Loucy (cell line): ENCODE results near the gene SMG6.

Source experiments
- H2AFZ ChIP-seq: fragments of 200-600 bp; sonication (generic); 2 replicates; pipeline ENCODE4 v1.6.0; 2016; ENCODE audit warnings: antibody characterized with exemption, mild to moderate bottlenecking, low read length, moderate library complexity
- H3F3A ChIP-seq: fragments of 200-600 bp; 2 replicates; pipeline ENCODE4 v1.6.0; 2016; ENCODE audit warnings: antibody characterized with exemption, low read depth, mild to moderate bottlenecking
- H3K27me3 ChIP-seq: fragments of 200-600 bp; sonication (generic); 2 replicates; pipeline ENCODE4 v1.6.1; 2014; ENCODE audit warnings: low read length, mild to moderate bottlenecking; ENCODE audit not compliant: insufficient read depth, poor library complexity, severe bottlenecking
- H3K36me3 ChIP-seq: fragments of 200-600 bp; sonication (generic); 2 replicates; pipeline ENCODE4 v1.6.1; 2016; ENCODE audit warnings: low read length; ENCODE audit not compliant: insufficient read depth
- H3K4me1 ChIP-seq: fragments of 200-600 bp; sonication (generic); 2 replicates; pipeline ENCODE4 v1.5.1; 2014; ENCODE audit warnings: low read length, mild to moderate bottlenecking; ENCODE audit not compliant: insufficient read depth, poor library complexity, severe bottlenecking
- H3K4me2 ChIP-seq: fragments of 200-600 bp; sonication (generic); 2 replicates; pipeline ENCODE4 v1.6.0; 2014; ENCODE audit warnings: antibody characterized with exemption, low read length, low read depth, mild to moderate bottlenecking; ENCODE audit not compliant: poor library complexity, severe bottlenecking
- H3K4me3 ChIP-seq: fragments of 200-600 bp; sonication (generic); 2 replicates; pipeline ENCODE4 v1.5.1; 2014; ENCODE audit warnings: low read length, mild to moderate bottlenecking, mixed read lengths; ENCODE audit not compliant: poor library complexity, severe bottlenecking
- H3K79me2 ChIP-seq: fragments of 200-600 bp; sonication (generic); 2 replicates; pipeline ENCODE4 v1.6.1; 2014; ENCODE audit warnings: low read length; ENCODE audit not compliant: insufficient read depth
- H3K9ac ChIP-seq: fragments of 200-600 bp; sonication (generic); 2 replicates; pipeline ENCODE4 v1.6.0; 2014; ENCODE audit warnings: mild to moderate bottlenecking, low read depth, low read length, moderate library complexity; ENCODE audit not compliant: poor library complexity, severe bottlenecking
- H3K9me2 ChIP-seq: fragments of 200-600 bp; sonication (generic); replicated peaks from 2 replicates; pipeline ENCODE4 v1.6.1; 2016; ENCODE audit warnings: low read depth, low read length, mixed read lengths
- H3K9me3 ChIP-seq: fragments of 200-600 bp; sonication (generic); 2 replicates; pipeline ENCODE4 v1.6.1; 2014; ENCODE audit warnings: mild to moderate bottlenecking, antibody characterized with exemption, low read length, low read depth; ENCODE audit not compliant: insufficient read depth
- H4K20me1 ChIP-seq: fragments of 200-600 bp; sonication (generic); 2 replicates; pipeline ENCODE4 v1.6.0; 2014; ENCODE audit warnings: antibody characterized with exemption, low read length, mild to moderate bottlenecking; ENCODE audit not compliant: insufficient read depth, poor library complexity, severe bottlenecking
- CTCF ChIP-seq: fragments of 200-600 bp; sonication (generic); conservative IDR thresholded peaks from 2 replicates; pipeline ENCODE4 v1.5.1; 2014; ENCODE audit warnings: mild to moderate bottlenecking, antibody characterized with exemption, low read length
- EZH2phosphoT487 ChIP-seq: fragments of 200-600 bp; IDR thresholded peaks from 2 replicates; pipeline ENCODE4 v1.6.1; 2018; ENCODE audit warnings: antibody characterized with exemption, mild to moderate bottlenecking, moderate library complexity, borderline replicate concordance

The SMG6 gene

GRCh38 chr17:2183346-2183745 is 120.2 kb downstream of the SMG6 start:
- no peak overlapping the region for H3K4me3 ChIP-seq
- TF ChIP-seq CTCF (no peak), EZH2phosphoT487 (no peak)
- peaks cover 90% of the 10 kb centered on the region; the same call in 1 of the 2 replicates for H3K36me3 ChIP-seq
- H3K79me2 ChIP-seq: peaks cover under 1% of the 10 kb centered on the region; the same call in 1 of the 2 replicates
- H3F3A ChIP-seq: no peaks in the 10 kb centered on the region
- no peaks in the 10 kb centered on the region for H3K9me2 ChIP-seq
- no peaks in the 10 kb centered on the region for H3K9me3 ChIP-seq
- H4K20me1 ChIP-seq: no peaks in the 10 kb centered on the region
- peaks cover 1% of the 10 kb centered on the region for H3K4me1 ChIP-seq
- H3K27me3 ChIP-seq: no peaks in the 10 kb centered on the region
- no peak overlapping the region for H3K9ac ChIP-seq
- H2AFZ ChIP-seq: no peak overlapping the region
- H3K4me2 ChIP-seq: no peak overlapping the region

GRCh38 chr17:2181897-2182448 is 121.6 kb downstream of the SMG6 start:
- Histone ChIP-seq H3K79me2 (no peaks in the 10 kb centered on the region; the same call in 1 of the 2 replicates), H3F3A (no peaks in the 10 kb centered on the region), H3K27me3 (no peaks in the 10 kb centered on the region), H3K4me1 (peaks cover 15% of the 10 kb centered on the region), H4K20me1 (no peaks in the 10 kb centered on the region), H3K4me3 (no peak overlapping the region), H3K9ac (no peak overlapping the region), H3K9me2 (no peaks in the 10 kb centered on the region), H2AFZ (no peak overlapping the region), H3K9me3 (no peaks in the 10 kb centered on the region), H3K4me2 (no peak overlapping the region), H3K36me3 (peaks cover 84% of the 10 kb centered on the region; the same call in 1 of the 2 replicates)
- TF ChIP-seq CTCF (no peak), EZH2phosphoT487 (no peak)

- Histone ChIP-seq H3K79me2 (no peaks in the 10 kb centered on the region; the same call in 1 of the 2 replicates), H4K20me1 (no peaks in the 10 kb centered on the region), H3K9me2 (no peaks in the 10 kb centered on the region), H3K9me3 (no peaks in the 10 kb centered on the region), H3K27me3 (no peaks in the 10 kb centered on the region), H3K9ac (no peak overlapping the region), H3K4me2 (no peak overlapping the region), H3K4me1 (peaks cover 18% of the 10 kb centered on the region), H3F3A (no peaks in the 10 kb centered on the region), H3K36me3 (peaks cover 80% of the 10 kb centered on the region; the same call in 1 of the 2 replicates), H3K4me3 (no peak overlapping the region), H2AFZ (no peak overlapping the region)
- no peak for TF ChIP-seq CTCF
- no peak for TF ChIP-seq EZH2phosphoT487
Measured at GRCh38 chr17:2181206-2181896, 122.2 kb downstream of the SMG6 start.
